GM21515 (cell line): ENCODE results near the gene DNAJB11.
"Not testable (repeated sequence)": the region's sequence is repeated elsewhere in the genome, so short reads cannot be mapped to it uniquely, and the experiment has no call there.

Experiments used
- ATAC-seq: cut with Tn5 transposase; IDR thresholded peaks from one replicate; pipeline ENCODE4 v1.9.1; 2021; ENCODE audit not compliant: unreplicated experiment

Gene DNAJB11

DNA sequence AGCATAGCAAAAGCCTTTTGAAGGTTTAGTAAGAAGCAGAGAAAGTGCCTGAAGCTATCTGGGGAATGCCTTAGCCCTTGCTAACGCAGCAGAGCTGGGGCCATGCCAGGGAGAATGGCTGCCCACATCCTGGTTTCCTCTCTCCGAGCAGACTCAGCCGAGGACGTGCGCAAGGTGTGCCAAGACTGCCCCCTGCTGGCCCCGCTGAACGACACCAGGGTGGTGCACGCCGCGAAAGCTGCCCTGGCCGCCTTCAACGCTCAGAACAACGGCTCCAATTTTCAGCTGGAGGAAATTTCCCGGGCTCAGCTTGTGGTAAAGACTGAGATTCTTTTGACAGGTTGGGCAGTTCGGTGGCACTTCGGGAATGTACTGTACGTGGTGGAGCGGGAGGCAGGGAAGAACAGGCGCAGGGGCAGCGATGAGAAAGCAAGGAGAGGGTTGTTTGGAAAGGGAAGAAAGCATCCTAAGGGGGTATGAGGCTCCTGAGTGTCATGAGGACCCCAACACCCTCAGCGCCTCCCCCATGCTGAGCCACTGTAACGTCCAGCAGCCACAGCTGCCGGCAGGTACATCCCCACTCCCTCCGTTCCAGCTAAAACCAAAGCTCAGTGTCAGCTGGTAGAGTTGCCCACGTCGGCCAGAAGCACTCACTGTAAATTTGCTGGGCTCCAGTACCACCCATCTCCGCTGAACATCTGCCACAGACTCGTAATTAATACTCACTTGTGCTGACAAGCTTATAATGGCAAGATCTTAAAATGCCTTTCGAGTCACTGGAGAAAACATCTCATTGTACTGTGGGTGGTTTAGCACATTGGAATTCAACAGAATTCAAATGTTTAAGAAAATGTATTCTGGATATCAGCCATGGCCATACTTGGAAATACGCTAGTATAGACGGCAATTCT, 46.8 kb downstream of the DNAJB11 start:
- ATAC-seq = peak; percentile 89

GRCh38 chr3:186618318-186618938, 47.9 kb downstream of the DNAJB11 start:
- no peak for ATAC-seq

GRCh38 chr3:186619787-186620212, 49.3 kb downstream of the DNAJB11 start:
- ATAC-seq = no peak

DNA sequence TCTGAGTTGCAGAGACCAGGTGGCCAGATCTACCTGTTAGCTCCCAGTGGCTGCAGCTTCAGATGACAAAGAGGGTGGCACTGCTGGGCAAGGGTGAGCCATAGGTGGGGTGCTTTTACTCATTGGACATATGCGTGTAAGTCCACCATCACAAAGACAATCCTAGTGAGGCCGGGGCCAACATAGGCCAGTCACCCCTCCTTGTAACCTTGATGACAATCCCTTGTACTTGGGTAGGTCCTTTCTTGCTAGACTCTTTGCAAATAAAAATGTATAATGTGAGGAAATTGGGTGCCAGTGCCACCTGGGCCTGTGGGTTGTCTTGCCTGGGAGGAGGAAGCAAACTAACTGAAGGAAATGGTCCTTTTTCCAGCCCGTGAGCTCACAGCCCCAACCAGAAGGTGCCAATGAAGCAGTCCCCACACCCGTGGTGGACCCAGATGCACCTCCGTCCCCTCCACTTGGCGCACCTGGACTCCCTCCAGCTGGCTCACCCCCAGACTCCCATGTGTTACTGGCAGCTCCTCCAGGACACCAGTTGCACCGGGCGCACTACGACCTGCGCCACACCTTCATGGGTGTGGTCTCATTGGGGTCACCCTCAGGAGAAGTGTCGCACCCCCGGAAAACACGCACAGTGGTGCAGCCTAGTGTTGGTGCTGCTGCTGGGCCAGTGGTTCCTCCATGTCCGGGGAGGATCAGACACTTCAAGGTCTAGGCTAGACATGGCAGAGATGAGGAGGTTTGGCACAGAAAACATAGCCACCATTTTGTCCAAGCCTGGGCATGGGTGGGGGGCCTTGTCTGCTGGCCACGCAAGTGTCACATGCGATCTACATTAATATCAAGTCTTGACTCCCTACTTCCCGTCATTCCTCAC, 49.9 kb downstream of the DNAJB11 start:
- ATAC-seq = no peak

GRCh38 chr3:186621894-186622650, 51.6 kb downstream of the DNAJB11 start:
- ATAC-seq = no peak

DNA sequence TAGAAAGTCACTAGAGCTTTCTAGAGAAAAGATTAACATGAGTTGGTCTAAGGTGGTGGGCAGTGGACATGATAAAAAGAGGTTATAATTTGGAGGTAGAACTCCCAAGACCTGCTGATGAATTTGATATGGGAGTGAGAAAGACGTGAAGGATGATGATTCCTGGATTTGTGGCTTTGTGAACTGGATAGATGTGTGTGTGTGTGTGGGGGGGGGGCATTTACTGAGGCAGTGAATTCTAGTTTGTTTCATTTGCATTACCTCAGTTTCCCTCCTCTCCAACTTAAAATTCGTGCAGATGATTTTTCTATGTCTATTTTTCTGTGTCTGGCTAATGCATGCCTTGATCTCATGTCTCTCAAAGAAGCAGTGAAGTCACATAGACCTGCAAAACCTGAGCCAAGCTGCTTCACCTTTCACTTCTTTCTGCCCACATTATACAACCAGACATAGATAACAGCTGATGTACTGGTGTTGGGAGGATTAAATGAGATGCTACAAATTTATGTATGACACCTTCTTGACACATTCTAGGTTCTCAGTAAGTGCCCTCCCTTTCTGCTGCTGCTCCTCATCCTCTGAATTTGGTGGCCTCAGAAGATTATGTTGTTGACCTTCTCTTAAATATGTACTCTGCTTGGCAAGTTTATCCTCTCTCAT, 52.3 kb downstream of the DNAJB11 start:
- no peak for ATAC-seq

DNA sequence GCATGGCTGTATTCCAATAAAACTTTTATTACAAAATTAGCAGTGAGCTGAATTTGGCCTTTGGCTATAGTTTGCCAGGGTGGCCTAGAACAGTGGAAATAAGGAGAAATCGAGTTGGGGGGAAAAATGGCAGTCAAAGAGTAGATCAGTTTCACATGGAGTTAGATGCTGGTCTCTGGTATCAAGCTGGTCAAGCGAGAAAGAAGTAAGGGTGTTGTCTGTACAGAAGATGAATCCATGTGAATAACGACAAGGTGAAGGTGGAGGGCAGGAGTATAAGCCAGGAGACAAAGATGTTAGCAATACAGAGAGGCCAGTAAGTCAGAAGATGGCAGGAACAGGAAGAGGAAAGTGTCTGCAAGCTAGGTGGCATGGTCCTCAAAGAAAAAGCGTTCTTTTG, 54.1 kb downstream of the DNAJB11 start:
- no peak for ATAC-seq

DNA sequence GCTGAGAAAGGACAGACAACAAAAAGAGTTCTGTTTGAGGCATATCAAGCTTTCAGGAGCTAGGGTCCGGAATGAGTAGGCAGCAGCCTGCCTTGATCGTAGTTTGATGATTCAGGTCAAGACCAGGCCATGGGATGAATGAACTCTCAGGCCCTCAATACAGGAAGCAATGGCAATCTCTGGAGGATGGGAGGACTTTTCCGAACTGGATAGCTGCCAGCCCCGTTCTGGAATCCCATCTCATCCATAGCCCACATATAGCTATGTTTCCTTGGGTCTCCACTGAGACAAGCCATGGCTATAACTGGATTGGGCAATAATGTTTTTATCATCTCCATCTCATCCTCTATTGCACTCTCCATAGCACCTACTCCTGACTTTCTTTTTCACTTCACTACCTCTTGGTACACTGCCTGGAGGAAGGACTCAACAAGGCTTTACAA, 55.1 kb downstream of the DNAJB11 start:
- no peak for ATAC-seq

- ATAC-seq = no peak
Measured at GRCh38 chr3:186626254-186626847, 55.8 kb downstream of the DNAJB11 start.

DNA sequence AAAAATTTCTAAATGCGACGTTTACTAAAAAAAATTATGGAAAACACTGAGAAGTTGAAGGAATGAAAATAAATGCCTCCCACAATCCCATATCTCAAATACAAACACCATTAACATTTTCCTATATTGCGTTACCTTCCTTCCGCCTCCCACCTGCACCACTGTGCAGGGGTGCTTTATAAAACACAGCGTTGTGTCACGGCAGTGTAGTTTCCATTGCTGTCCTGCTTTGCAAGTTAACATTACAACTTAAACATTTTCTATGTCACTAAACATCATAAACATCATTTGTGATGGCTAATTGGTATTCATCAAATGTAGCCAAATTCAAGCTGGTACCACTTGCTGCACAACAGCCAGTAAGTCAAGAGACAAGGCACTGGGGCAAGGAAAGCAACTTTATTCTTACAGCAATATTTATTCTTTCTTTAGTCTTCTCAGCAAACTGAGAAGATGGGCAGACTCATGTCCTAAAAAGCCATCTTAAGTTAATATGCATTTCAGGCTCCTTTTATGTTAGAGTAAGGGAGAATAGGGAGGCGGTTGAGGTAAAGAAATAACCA, 57.4 kb downstream of the DNAJB11 start:
- no peak for ATAC-seq

- no peak for ATAC-seq
Measured at GRCh38 chr3:186628756-186629155, 58.2 kb downstream of the DNAJB11 start.

DNA sequence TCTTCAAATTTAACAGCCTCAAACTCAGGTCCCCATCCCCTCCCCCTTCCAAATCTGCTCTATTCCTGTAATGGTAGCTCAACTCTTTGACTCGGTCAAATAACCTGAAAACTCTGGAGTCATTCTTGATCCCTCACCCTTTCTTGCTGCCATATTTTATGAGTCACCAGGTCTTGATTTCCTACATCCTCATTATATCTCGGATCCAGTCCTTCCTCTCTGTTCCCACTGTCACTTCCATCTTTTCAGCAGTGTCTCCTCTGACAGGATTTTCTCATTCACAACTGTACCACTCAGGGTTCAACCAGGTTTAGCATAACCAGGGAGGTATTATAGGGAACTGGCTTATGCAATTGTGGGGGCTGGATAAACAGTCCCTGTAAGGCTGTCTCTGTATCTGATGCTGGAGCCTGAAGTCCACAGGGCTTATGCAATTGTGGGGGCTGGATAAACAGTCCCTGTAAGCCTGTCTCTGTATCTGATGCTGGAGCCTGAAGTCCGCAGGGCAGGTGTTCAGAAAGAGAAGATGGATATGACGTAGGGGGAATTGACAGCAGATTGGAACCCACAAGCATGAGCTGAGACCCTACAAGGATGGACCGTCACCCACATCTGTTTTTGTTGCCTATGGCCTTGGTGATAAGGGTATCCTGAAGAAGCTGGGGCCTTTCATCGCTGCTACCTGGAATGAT, 60.6 kb downstream of the DNAJB11 start:
- no peak for ATAC-seq

DNA sequence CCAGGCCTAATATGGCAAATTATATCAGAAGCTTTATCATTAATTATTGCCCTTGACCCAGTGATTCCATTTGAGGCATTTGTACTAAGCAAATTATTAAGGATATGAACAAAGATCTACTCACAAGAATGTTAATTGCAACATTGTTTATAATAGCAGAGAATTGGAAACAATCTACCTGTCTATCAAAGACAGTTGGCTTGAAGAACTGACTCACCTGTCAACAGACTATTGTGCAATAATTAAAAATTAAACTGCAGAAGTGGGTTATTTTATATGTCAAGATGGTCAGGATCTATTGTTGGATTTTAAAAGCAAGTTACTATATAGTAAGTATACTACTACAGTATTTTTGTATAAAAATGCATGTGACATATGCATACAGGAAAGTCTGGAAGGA, 63.0 kb downstream of the DNAJB11 start:
- ATAC-seq = no peak

DNA sequence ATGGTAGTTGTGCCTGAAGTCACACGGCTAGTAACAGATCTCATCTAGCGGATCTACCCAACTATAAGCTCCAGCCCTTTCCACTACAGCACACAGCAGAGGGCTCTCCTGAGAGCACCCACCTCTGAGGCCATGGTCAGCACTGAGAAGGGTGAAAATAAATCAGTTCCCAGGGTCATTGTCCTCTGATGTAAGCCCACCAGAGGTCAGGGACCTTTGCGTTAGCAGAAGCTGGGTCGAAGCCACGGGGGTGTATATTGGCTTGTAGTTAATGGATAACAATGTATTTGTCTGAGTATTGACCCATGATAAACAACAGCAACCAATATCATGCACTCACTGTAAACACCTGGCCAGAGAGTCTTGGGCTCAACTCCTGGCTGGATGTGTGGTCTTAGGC, 63.7 kb downstream of the DNAJB11 start:
- not testable (repeated sequence) for ATAC-seq
